VCaP (cell line): ENCODE data around the gene TSKU.

Source experiments
- H3K27ac ChIP-seq: fragments of 450-650 bp; 2 replicates; pipeline ENCODE4 v1.5.1; 2017
- TF ChIP-seq, protein P1 (sequence below): fragments of 450-650 bp; conservative IDR thresholded peaks from 2 replicates; pipeline ENCODE4 v1.5.1; 2017; ENCODE audit warnings: mild to moderate bottlenecking, moderate library complexity

The TSKU gene

GRCh38 chr11:76846441-76846840 lies 63.3 kb downstream of the TSKU start:
- TF ChIP-seq, protein P1, sequence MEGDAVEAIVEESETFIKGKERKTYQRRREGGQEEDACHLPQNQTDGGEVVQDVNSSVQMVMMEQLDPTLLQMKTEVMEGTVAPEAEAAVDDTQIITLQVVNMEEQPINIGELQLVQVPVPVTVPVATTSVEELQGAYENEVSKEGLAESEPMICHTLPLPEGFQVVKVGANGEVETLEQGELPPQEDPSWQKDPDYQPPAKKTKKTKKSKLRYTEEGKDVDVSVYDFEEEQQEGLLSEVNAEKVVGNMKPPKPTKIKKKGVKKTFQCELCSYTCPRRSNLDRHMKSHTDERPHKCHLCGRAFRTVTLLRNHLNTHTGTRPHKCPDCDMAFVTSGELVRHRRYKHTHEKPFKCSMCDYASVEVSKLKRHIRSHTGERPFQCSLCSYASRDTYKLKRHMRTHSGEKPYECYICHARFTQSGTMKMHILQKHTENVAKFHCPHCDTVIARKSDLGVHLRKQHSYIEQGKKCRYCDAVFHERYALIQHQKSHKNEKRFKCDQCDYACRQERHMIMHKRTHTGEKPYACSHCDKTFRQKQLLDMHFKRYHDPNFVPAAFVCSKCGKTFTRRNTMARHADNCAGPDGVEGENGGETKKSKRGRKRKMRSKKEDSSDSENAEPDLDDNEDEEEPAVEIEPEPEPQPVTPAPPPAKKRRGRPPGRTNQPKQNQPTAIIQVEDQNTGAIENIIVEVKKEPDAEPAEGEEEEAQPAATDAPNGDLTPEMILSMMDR = no peak
- H3K27ac ChIP-seq = no peak overlapping the region
